Activated effector memory CD4-positive, alpha-beta T cell treated with anti-CD3 and anti-CD28 coated beads, Interleukin-2, amount 50 U/mL, for 16 hours (primary cell): ENCODE data around the gene ZRANB2.
A peak's percentile ranks its signal among the peaks of the same experiment; 100 is the strongest.

Source experiments
- DNase-seq: peaks from one replicate; pipeline ENCODE4 v3.0.0-alpha.2; 2020

Gene ZRANB2

GRCh38 chr1:71080739-71081696 is at the start of gene ZRANB2:
Gene ZRANB2, minus strand, starts transcription at chr1:71081035. Its CDS starts 40 bp downstream, at chr1:71080995.
- DNase-seq: peak; percentile 95

- DNase-seq: no peak
These were observed 47.2 kb upstream of the ZRANB2 start for GRCh38 chr1:71128060-71128459.

- DNase-seq: no peak
These were observed 37.3 kb upstream of the ZRANB2 start for GRCh38 chr1:71118086-71118485.

GRCh38 chr1:71116729-71117128 is 35.9 kb upstream of the ZRANB2 start:
- DNase-seq: no peak

GRCh38 chr1:71106658-71107322 is 26.0 kb upstream of the ZRANB2 start:
- no peak for DNase-seq

GRCh38 chr1:71104417-71104816 is 23.6 kb upstream of the ZRANB2 start:
- no peak for DNase-seq

- DNase-seq: no peak
These were observed 21.1 kb upstream of the ZRANB2 start for GRCh38 chr1:71101839-71102376.

- DNase-seq: no peak
These were observed 16.6 kb upstream of the ZRANB2 start for GRCh38 chr1:71097428-71097827.

GRCh38 chr1:71094913-71095312 is 14.1 kb upstream of the ZRANB2 start:
- no peak for DNase-seq

- DNase-seq: no peak
These were observed 13.1 kb upstream of the ZRANB2 start for GRCh38 chr1:71093938-71094337.

GRCh38 chr1:71089536-71090270 is 8.9 kb upstream of the ZRANB2 start:
- no peak for DNase-seq

GRCh38 chr1:71088645-71089287 is 7.9 kb upstream of the ZRANB2 start:
- DNase-seq: no peak

GRCh38 chr1:71087713-71088112 is 6.9 kb upstream of the ZRANB2 start:
- DNase-seq: no peak

- DNase-seq: no peak
These were observed 6.2 kb upstream of the ZRANB2 start for GRCh38 chr1:71087060-71087459.

- no peak for DNase-seq
These were observed 5.5 kb upstream of the ZRANB2 start for GRCh38 chr1:71086331-71086730.

GRCh38 chr1:71083271-71083670 is 2.4 kb upstream of the ZRANB2 start:
- no peak for DNase-seq

GRCh38 chr1:71081697-71082080 is 854 bp upstream of the ZRANB2 start:
- DNase-seq: peak; percentile 61

GRCh38 chr1:71080230-71080738 is 551 bp downstream of the ZRANB2 start:
- no peak for DNase-seq

GRCh38 chr1:71074681-71075080 is 6.2 kb downstream of the ZRANB2 start:
- DNase-seq: no peak

- DNase-seq: no peak
These were observed 8.6 kb downstream of the ZRANB2 start for GRCh38 chr1:71072273-71072672.

- no peak for DNase-seq
These were observed 9.1 kb downstream of the ZRANB2 start for GRCh38 chr1:71071720-71072119.
